Stimulated activated naive B cell treated with anti-CD40 and anti-IgM and Interleukin-4, amounts not matched to agents 10 μg/mL and 1 μg/mL and 100 μg/mL, for 72 hours (primary cell): ENCODE measurements around the gene HTR3A.

Experiments
- ATAC-seq, 2 donors: fragments of 150-1000 bp; cut with Tn5 transposase; replicated peaks; 2 replicates each; pipeline ENCODE4 v1.10.0; 2021; ENCODE audit warnings: moderate library complexity in 1 of 2
- DNase-seq: peaks from one replicate; pipeline ENCODE4 v3.0.0; 2021
- H3K27ac Mint-ChIP-seq: one replicate; pipeline ENCODE4 v1.8.0; 2022; ENCODE audit warnings: mild to moderate bottlenecking, mixed read lengths
- H3K27me3 Mint-ChIP-seq, 2 donors: one replicate each; pipeline ENCODE4 v1.8.0; 2022; ENCODE audit warnings: mixed read lengths in 2 of 2
- H3K36me3 Mint-ChIP-seq, 2 donors: one replicate each; pipeline ENCODE4 v1.8.0; 2022; ENCODE audit warnings: mixed read lengths in 2 of 2, mild to moderate bottlenecking in 1 of 2
- H3K4me1 Mint-ChIP-seq, 2 donors: one replicate each; pipeline ENCODE4 v1.8.0; 2022; ENCODE audit warnings: mixed read lengths in 2 of 2, mild to moderate bottlenecking in 1 of 2
- H3K4me3 Mint-ChIP-seq, 2 donors: one replicate each; pipeline ENCODE4 v1.8.0; 2022; ENCODE audit warnings: mild to moderate bottlenecking in 2 of 2, mixed read lengths in 2 of 2, moderate library complexity in 1 of 2
- H3K9me3 Mint-ChIP-seq, 2 donors: one replicate each; pipeline ENCODE4 v1.8.0; 2022; ENCODE audit warnings: mixed read lengths in 2 of 2, mild to moderate bottlenecking in 1 of 2

Gene HTR3A

GRCh38 chr11:114039551-114039950 is 64.6 kb downstream of the HTR3A start:
- H3K27ac Mint-ChIP-seq: no peak overlapping the region
- H3K9me3 Mint-ChIP-seq: no peaks in the 10 kb centered on the region
- H3K4me1 Mint-ChIP-seq: peaks cover 5 to 19% of the 10 kb centered on the region in 2 donors
- no peaks in the 10 kb centered on the region for H3K36me3 Mint-ChIP-seq
- peaks cover 9 to 24% of the 10 kb centered on the region in 2 donors for H3K27me3 Mint-ChIP-seq
- no peak for ATAC-seq
- DNase-seq: no peak
- no peak overlapping the region for H3K4me3 Mint-ChIP-seq
